GM12878 (cell line): Measurements from ENCODE around the gene MBD3L2B. TPM values are rescaled to one million over a fixed set of nuclear protein-coding genes. Genes with fewer than 3 reads are reported as not detected.
A peak's percentile ranks its signal among the peaks of the same experiment; 100 is the strongest.

Source experiments
- ATAC-seq: fragments of 200-7000 bp; cut with Tn5 transposase; 3 replicates; pipeline ENCODE4 v1.9.1; 2020; ENCODE audit warnings: mild to moderate bottlenecking, moderate library complexity
- BruUV-seq: library from RNA; stranded (reverse); fragments of 400-500 nt; replicated peaks from 2 replicates; lab custom pipeline; 2021; lab: Mats Ljungman, UMichigan
- CTCF ChIA-PET: fragments of 300-600 bp; sonication (Branson Sonifier 250); formaldehyde crosslinking; extraction: SDS; loops from one replicate; lab custom pipeline; 2021; ENCODE audit warnings: inconsistent platforms; lab: Yijun Ruan, JAX
- POLR2A ChIA-PET: fragments of 350-600 bp; formaldehyde crosslinking; extraction: SDS; loops from one replicate; lab custom pipeline; 2021; ENCODE audit warnings: inconsistent platforms; lab: Charles Lee
- RAD21 ChIA-PET: fragments of 300-600 bp; sonication (Branson Sonifier 250); formaldehyde crosslinking; loops from one replicate; lab custom pipeline; 2023; ENCODE audit warnings: antibody characterized with exemption; ENCODE audit not compliant: unreplicated experiment; lab: Charles Lee
- SMC1A ChIA-PET: fragments of 300-600 bp; sonication (Branson Sonifier 250); formaldehyde crosslinking; loops from one replicate; lab custom pipeline; 2023; ENCODE audit not compliant: unreplicated experiment, uncharacterized antibody; lab: Charles Lee
- DNase-seq: peaks from one replicate; pipeline ENCODE4 v3.0.0-alpha.2; 2011; ENCODE audit warnings: low read depth, low spot score
- FAIRE-seq: peaks from 3 replicates; lab custom pipeline; 2011; peaks lifted over from hg19 to GRCh38; lab: Jason Lieb, UNC
- H2AFZ ChIP-seq: 2 replicates; pipeline ENCODE4 v1.6.0; 2011; ENCODE audit warnings: low read depth, low read length, control low read depth; ENCODE audit not compliant: control insufficient read depth
- H3K27ac ChIP-seq: 2 replicates; pipeline ENCODE4 v1.5.1; 2011; ENCODE audit warnings: control low read depth; ENCODE audit not compliant: control insufficient read depth, insufficient read depth
- H3K27me3 ChIP-seq, 2 experiments: replicated peaks in 1 of 2; 2 replicates each; pipeline versions ENCODE4 v1.6.0 to v1.6.1; 2011; ENCODE audit warnings: low read length in 1 of 2; ENCODE audit not compliant: control insufficient read depth in 2 of 2, insufficient read depth in 2 of 2
- H3K36me3 ChIP-seq, 2 experiments: 2 replicates each; pipeline ENCODE4 v1.5.1; 2011; ENCODE audit warnings: low read length in 1 of 2; ENCODE audit not compliant: control insufficient read depth in 2 of 2, insufficient read depth in 2 of 2
- H3K4me1 ChIP-seq: 2 replicates; pipeline ENCODE4 v1.6.1; 2011; ENCODE audit warnings: mild to moderate bottlenecking, low read length, moderate library complexity, mixed read lengths; ENCODE audit not compliant: control insufficient read depth, insufficient read depth
- H3K4me2 ChIP-seq: 2 replicates; pipeline ENCODE4 v1.6.0; 2011; ENCODE audit warnings: control low read depth; ENCODE audit not compliant: control insufficient read depth, insufficient read depth
- H3K4me3 ChIP-seq: fragments of 200-600 bp; sonication (generic); 2 replicates; pipeline ENCODE4 v1.5.1; 2016
- H3K79me2 ChIP-seq: 2 replicates; pipeline ENCODE4 v1.6.0; 2011; ENCODE audit warnings: low read length; ENCODE audit not compliant: control insufficient read depth, insufficient read depth
- H3K9ac ChIP-seq: 2 replicates; pipeline ENCODE4 v1.8.0; 2011; ENCODE audit warnings: low read length, control low read depth, mixed read lengths; ENCODE audit not compliant: control insufficient read depth, insufficient read depth
- H3K9me3 ChIP-seq: replicated peaks from 3 replicates; pipeline ENCODE4 v1.5.1; 2011; ENCODE audit warnings: mild to moderate bottlenecking, low read length; ENCODE audit not compliant: control insufficient read depth, insufficient read depth
- H4K20me1 ChIP-seq: 2 replicates; pipeline ENCODE4 v1.6.0; 2011; ENCODE audit not compliant: control insufficient read depth, insufficient read depth
- IRF5 ChIP-seq: fragments of 450-650 bp; IDR thresholded peaks from 2 replicates; pipeline ENCODE4 v1.6.1; 2017; ENCODE audit warnings: borderline replicate concordance
- NFYB ChIP-seq: IDR thresholded peaks from 2 replicates; pipeline ENCODE4 v1.6.1; 2011; ENCODE audit warnings: low read depth, mild to moderate bottlenecking, low read length, improper control_type of control experiment, moderate library complexity; ENCODE audit not compliant: insufficient read depth
- PAX5 ChIP-seq: IDR thresholded peaks from 2 replicates; pipeline ENCODE4 v1.6.1; 2011; ENCODE audit warnings: low read depth, low read length, borderline replicate concordance
- RAD51 ChIP-seq: fragments of 450-650 bp; IDR thresholded peaks from 2 replicates; pipeline ENCODE4 v1.6.1; 2016; ENCODE audit warnings: moderate library complexity, mild to moderate bottlenecking, inconsistent platforms
- SIX5 ChIP-seq: IDR thresholded peaks from 2 replicates; pipeline ENCODE4 v1.6.1; 2011; ENCODE audit warnings: mild to moderate bottlenecking, low read depth, low read length, moderate library complexity; ENCODE audit not compliant: severe bottlenecking
- SPI1 ChIP-seq: IDR thresholded peaks from 2 replicates; pipeline ENCODE4 v1.6.1; 2011; ENCODE audit warnings: low read depth, mild to moderate bottlenecking, low read length, moderate library complexity, borderline replicate concordance; ENCODE audit not compliant: insufficient read depth
- SUPT20H ChIP-seq: IDR thresholded peaks from 2 replicates; pipeline ENCODE4 v1.6.1; 2011; ENCODE audit warnings: low read depth, mild to moderate bottlenecking, low read length, moderate library complexity, borderline replicate concordance; ENCODE audit not compliant: control insufficient read depth
- YY1 ChIP-seq: IDR thresholded peaks from 2 replicates; pipeline ENCODE4 v1.6.1; 2011; ENCODE audit warnings: low read depth, mild to moderate bottlenecking, low read length
- WGBS: methylation state at CpG from one replicate; pipeline ENCODE4 v1.1.6; 2016; ENCODE audit warnings: low lambda C conversion rate; ENCODE audit not compliant: insufficient replicate concordance, insufficient coverage; ENCODE audit errors: missing lambda C conversion rate; 5-methylcytosine and 5-hydroxymethylcytosine counted together
- in situ Hi-C: fragments of 300-500 bp; cut with MboI; formaldehyde crosslinking; loops from 9 replicates; pipeline ENCODE4 v1.14.3; 2018; ENCODE audit warnings: mixed read lengths
- intact Hi-C: fragments of 100-400 bp; cut with micrococcal nuclease; formaldehyde crosslinking; loops from one replicate; pipeline ENCODE4 v1.14.2; 2022; ENCODE audit not compliant: unreplicated experiment
- polyA plus RNA-seq, 11 experiments: library from polyadenylated mRNA; depleted of rRNA in 4 of 11; unstranded in 6 of 11; stranded (reverse) in 5 of 11; fragments of >200 nt; fragmentation: Nextera tagmentation in 4 of 11; fragmentation: Illumina TruSeq in 1 of 11; extraction: Ambion mirVana in 4 of 11; extraction: Trizol in 1 of 11; gene quantifications; 1 replicate in 1 of 11; 2 replicates in 10 of 11; pipeline versions ENCODE4 v1.2.1 to v1.2.3, GENCODE V29; 2011 to 2016; ENCODE audit warnings: inconsistent platforms in 2 of 11, missing spikeins in 2 of 11, low read depth in 1 of 11
- total RNA-seq, 4 experiments: library from RNA; depleted of rRNA in 3 of 4; stranded (reverse); fragments of >200 nt in 3 of 4; fragmentation: Illumina TruSeq in 1 of 4; extraction: Trizol in 1 of 4; gene quantifications; 2 replicates each; pipeline versions ENCODE4 v1.2.1 to v1.2.3, GENCODE V29; 2013 to 2021
- TF ChIP-seq, protein P1 (sequence below): IDR thresholded peaks from 2 replicates; pipeline ENCODE4 v1.6.1; 2011; ENCODE audit warnings: borderline replicate concordance, low read depth, mild to moderate bottlenecking, moderate library complexity, mixed read lengths, low read length; ENCODE audit not compliant: insufficient read depth; ENCODE audit errors: extremely low read length

The MBD3L2B gene
- total and polyA plus RNA-seq, 10 of the 15 experiments (the other 5 are each of a cell fraction or from before 2014, with no cell fraction given): 0.10 TPM; not detected in 9

- TF ChIP-seq SUPT20H: no peak
These were observed 49.9 kb downstream of the MBD3L2B start (continued) for GRCh38 chr19:6971366-6971765.

GRCh38 chr19:6970443-6970842 is 50.8 kb downstream of the MBD3L2B start:
- no peaks in the 10 kb centered on the region for H4K20me1 ChIP-seq
- no peak overlapping the region for H3K9ac ChIP-seq
- FAIRE-seq (no peak), DNase-seq (no peak), ATAC-seq (0 out of 3 replicates have a peak, but pooled peaks have one; percentile 25)
- H3K27ac ChIP-seq: no peak overlapping the region
- no peak overlapping the region for H3K4me2 ChIP-seq
- no peak overlapping the region for H2AFZ ChIP-seq
- H3K79me2 ChIP-seq: no peaks in the 10 kb centered on the region
- H3K9me3 ChIP-seq: no peaks in the 10 kb centered on the region; the same call in 2 of the 3 replicates
- WGBS: 47% methylated on average over 5 of the region's 5 CpGs
- no peak overlapping the region for H3K4me3 ChIP-seq
- SMC1A ChIA-PET: no interaction called here
- in situ Hi-C loops (no loop called here), intact Hi-C loops (no loop called here)
- no peaks in the 10 kb centered on the region for H3K27me3 ChIP-seq
- CTCF ChIA-PET: interaction anchor here (1.0 to 1.7 kb wide), 3 partner anchors 9 to 99 kb away, joined by 3 to 5 read pairs (median 4); partner anchors contain the start of gene ZNF557
- no peaks in the 10 kb centered on the region for H3K4me1 ChIP-seq
- POLR2A ChIA-PET: interaction anchor here (0.8 to 1.7 kb wide), 2 partner anchors 9 to 10 kb away, joined by 3 to 5 read pairs; no protein-coding TSS in a partner anchor
- H3K36me3 ChIP-seq: no peaks in the 10 kb centered on the region
- no TSS peak for BruUV-seq
- RAD21 ChIA-PET: no interaction called here
- no peak for TF ChIP-seq PAX5
- peak; percentile 90 for TF ChIP-seq NFYB
- TF ChIP-seq SPI1: peak; percentile 44; the same call in 1 of the 2 replicates
- TF ChIP-seq IRF5: no peak
- TF ChIP-seq SIX5: peak; percentile 45
- TF ChIP-seq RAD51: 0 out of 2 replicates have a peak, but pooled peaks have one; percentile 23
- TF ChIP-seq, protein P1, sequence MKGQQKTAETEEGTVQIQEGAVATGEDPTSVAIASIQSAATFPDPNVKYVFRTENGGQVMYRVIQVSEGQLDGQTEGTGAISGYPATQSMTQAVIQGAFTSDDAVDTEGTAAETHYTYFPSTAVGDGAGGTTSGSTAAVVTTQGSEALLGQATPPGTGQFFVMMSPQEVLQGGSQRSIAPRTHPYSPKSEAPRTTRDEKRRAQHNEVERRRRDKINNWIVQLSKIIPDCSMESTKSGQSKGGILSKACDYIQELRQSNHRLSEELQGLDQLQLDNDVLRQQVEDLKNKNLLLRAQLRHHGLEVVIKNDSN: peak; percentile 36
- peak; percentile 30; the same call in 1 of the 2 replicates for TF ChIP-seq YY1
